ENCODE measurements around the gene NFATC1.

Gene NFATC1

GRCh38 chr18:79421275-79421857 is 25.6 kb downstream of the NFATC1 start:
- Histone ChIP-seq H3K9me3 (ENCODE audit: control insufficient read depth, insufficient read depth, low read length) (no peaks in the 10 kb centered on the region), H3K79me2 (ENCODE audit: control insufficient read depth, low read length) (peaks cover 49% of the 10 kb centered on the region), H4K20me1 (ENCODE audit: control insufficient read depth, insufficient read depth, low read depth, low read length) (no peaks in the 10 kb centered on the region; the same call in 1 of the 2 replicates), H3K36me3 (ENCODE audit: control insufficient read depth, low read length) (peaks cover 15% of the 10 kb centered on the region), H3F3A (ENCODE audit: control insufficient read depth, insufficient read depth) (no peaks in the 10 kb centered on the region), H3K4me1 (ENCODE audit: control insufficient read depth, low read length) (no peaks in the 10 kb centered on the region), H3K4me2 (ENCODE audit: low read length) (no peak overlapping the region), H3K9me2 (replicated peaks; ENCODE audit: control insufficient read depth, low read length) (no peaks in the 10 kb centered on the region), H3K27ac (ENCODE audit: low read depth, low read length) (no peak overlapping the region), H3K4me3 (ENCODE audit: low read length) (no peak overlapping the region), H3K27me3 (ENCODE audit: control insufficient read depth, low read length) (no peaks in the 10 kb centered on the region)
- no peak for TF ChIP-seq CTCF (IDR thresholded peaks at IDR 0.05; ENCODE audit: low read depth, low read length, poor library complexity, severe bottlenecking)
- TF ChIP-seq EZH2phosphoT487 (IDR thresholded peaks at IDR 0.05; ENCODE audit: borderline replicate concordance, low read length), result no peak

GRCh38 chr18:79422022-79422782 is 26.5 kb downstream of the NFATC1 start:
- H3K36me3 ChIP-seq (ENCODE audit: control insufficient read depth, low read length), result peaks cover 15% of the 10 kb centered on the region
- H3K9me3 ChIP-seq (ENCODE audit: control insufficient read depth, insufficient read depth, low read length), result no peaks in the 10 kb centered on the region
- H3K27ac ChIP-seq (ENCODE audit: low read depth, low read length), result no peak overlapping the region
- no peaks in the 10 kb centered on the region for H3K27me3 ChIP-seq (ENCODE audit: control insufficient read depth, low read length)
- H3K4me1 ChIP-seq (ENCODE audit: control insufficient read depth, low read length), result no peaks in the 10 kb centered on the region
- H3K4me2 ChIP-seq (ENCODE audit: low read length), result no peak overlapping the region
- TF ChIP-seq EZH2phosphoT487 (IDR thresholded peaks at IDR 0.05; ENCODE audit: borderline replicate concordance, low read length) (no peak), CTCF (IDR thresholded peaks at IDR 0.05; ENCODE audit: low read depth, low read length, poor library complexity, severe bottlenecking) (no peak)
- no peak overlapping the region for H3K4me3 ChIP-seq (ENCODE audit: low read length)
- no peaks in the 10 kb centered on the region for H3F3A ChIP-seq (ENCODE audit: control insufficient read depth, insufficient read depth)
- no peaks in the 10 kb centered on the region; the same call in 1 of the 2 replicates for H4K20me1 ChIP-seq (ENCODE audit: control insufficient read depth, insufficient read depth, low read depth, low read length)
- H3K9me2 ChIP-seq (replicated peaks; ENCODE audit: control insufficient read depth, low read length), result no peaks in the 10 kb centered on the region
- H3K79me2 ChIP-seq (ENCODE audit: control insufficient read depth, low read length), result peaks cover 51% of the 10 kb centered on the region

GRCh38 chr18:79422783-79423165 is 27.0 kb downstream of the NFATC1 start:
- Histone ChIP-seq H3K27ac (ENCODE audit: low read depth, low read length) (no peak overlapping the region), H4K20me1 (ENCODE audit: control insufficient read depth, insufficient read depth, low read depth, low read length) (no peaks in the 10 kb centered on the region; the same call in 1 of the 2 replicates), H3K27me3 (ENCODE audit: control insufficient read depth, low read length) (no peaks in the 10 kb centered on the region), H3K4me3 (ENCODE audit: low read length) (no peak overlapping the region), H3K9me2 (replicated peaks; ENCODE audit: control insufficient read depth, low read length) (no peaks in the 10 kb centered on the region), H3K9me3 (ENCODE audit: control insufficient read depth, insufficient read depth, low read length) (no peaks in the 10 kb centered on the region), H3F3A (ENCODE audit: control insufficient read depth, insufficient read depth) (no peaks in the 10 kb centered on the region), H3K4me2 (ENCODE audit: low read length) (no peak overlapping the region), H3K4me1 (ENCODE audit: control insufficient read depth, low read length) (no peaks in the 10 kb centered on the region), H3K79me2 (ENCODE audit: control insufficient read depth, low read length) (peaks cover 51% of the 10 kb centered on the region), H3K36me3 (ENCODE audit: control insufficient read depth, low read length) (peaks cover 15% of the 10 kb centered on the region)
- TF ChIP-seq EZH2phosphoT487 (IDR thresholded peaks at IDR 0.05; ENCODE audit: borderline replicate concordance, low read length) (no peak), CTCF (IDR thresholded peaks at IDR 0.05; ENCODE audit: low read depth, low read length, poor library complexity, severe bottlenecking) (no peak)
